Thoracic aorta (tissue), 2 donors: ENCODE results near the gene BTBD2. TPM values are rescaled to one million over a fixed set of nuclear protein-coding genes. Genes with fewer than 3 reads are reported as not detected.

Source experiments
- ATAC-seq: fragments of 150-250 bp; one replicate; pipeline ENCODE4 v1.8.0; 2017; ENCODE audit warnings: low read depth; ENCODE audit not compliant: insufficient number of reproducible peaks, low FRiP score
- DNase-seq: peaks from one replicate; pipeline ENCODE4 v3.0.0-alpha.2; 2020; ENCODE audit warnings: low spot score
- H3K27ac ChIP-seq, 2 donors: fragments of 200-600 bp; sonication (generic); 1 replicate in 1 of 2; 2 replicates in 1 of 2; pipeline ENCODE4 v1.5.1; 2016; ENCODE audit warnings: mild to moderate bottlenecking in 2 of 2, moderate library complexity in 2 of 2
- H3K27me3 ChIP-seq: fragments of 200-600 bp; sonication (generic); replicated peaks from 2 replicates; pipeline ENCODE4 v1.6.0; 2016; ENCODE audit warnings: mild to moderate bottlenecking; ENCODE audit not compliant: insufficient read depth
- H3K36me3 ChIP-seq: fragments of 200-600 bp; sonication (generic); one replicate; pipeline ENCODE4 v1.5.1; 2016
- H3K4me1 ChIP-seq, 2 donors: fragments of 200-600 bp; sonication (generic); 1 replicate in 1 of 2; 2 replicates in 1 of 2; pipeline versions ENCODE4 v1.5.1 to v1.6.0; 2016; ENCODE audit warnings: low read depth in 2 of 2, mild to moderate bottlenecking in 1 of 2; ENCODE audit not compliant: control insufficient read depth in 1 of 2
- H3K4me3 ChIP-seq: fragments of 200-600 bp; sonication (generic); 2 replicates; pipeline ENCODE4 v1.5.1; 2016; ENCODE audit warnings: mild to moderate bottlenecking
- H3K9me3 ChIP-seq: fragments of 200-600 bp; sonication (generic); 2 replicates; pipeline ENCODE4 v1.5.1; 2016
- total RNA-seq, 2 donors: library from RNA; depleted of rRNA; stranded (reverse); fragments of >200 nt; gene quantifications; one replicate each; pipeline versions ENCODE4 v1.1.0 to v1.2.3, GENCODE V29; 2016
- TF ChIP-seq, protein P1 (sequence below): fragments of 200-600 bp; sonication (generic); IDR thresholded peaks from one replicate; pipeline ENCODE4 v1.5.1; 2019; ENCODE audit warnings: antibody characterized with exemption

Gene BTBD2
- 100 to 1,000 TPM in 1 of 2 donors, 10 to 100 TPM in 1; 43.2 to 107 TPM for total RNA-seq

DNA sequence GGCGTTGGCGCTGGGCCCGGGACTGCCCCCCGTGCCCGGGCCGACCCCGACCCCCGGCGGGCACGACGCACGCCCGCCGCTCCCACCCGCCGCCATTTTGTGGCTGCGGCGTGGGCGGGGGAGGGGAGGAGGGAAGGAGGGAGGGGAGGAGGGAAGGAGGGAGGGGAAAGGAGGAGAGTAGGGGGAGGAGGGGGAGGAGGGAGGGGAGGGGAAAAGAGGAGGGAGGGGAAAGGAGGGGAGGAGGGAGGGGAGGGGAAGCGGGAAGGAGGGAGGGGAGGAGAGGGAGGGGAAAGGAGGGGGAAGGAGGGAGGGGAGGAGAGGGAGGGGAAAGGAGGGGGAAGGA is at the start of gene BTBD2:
BTBD2 (minus strand) TSS at position 107 of the 343 bp plus-strand sequence; CDS start at position 96, 11 bp downstream.
- H3K4me3 ChIP-seq, result peak within 1 kb of the TSS; percentile 77
- H3K9me3 ChIP-seq, result no peaks in the 10 kb centered on the region
- no peak for DNase-seq
- H3K27me3 ChIP-seq, result no peaks in the 10 kb centered on the region
- TF ChIP-seq, protein P1, sequence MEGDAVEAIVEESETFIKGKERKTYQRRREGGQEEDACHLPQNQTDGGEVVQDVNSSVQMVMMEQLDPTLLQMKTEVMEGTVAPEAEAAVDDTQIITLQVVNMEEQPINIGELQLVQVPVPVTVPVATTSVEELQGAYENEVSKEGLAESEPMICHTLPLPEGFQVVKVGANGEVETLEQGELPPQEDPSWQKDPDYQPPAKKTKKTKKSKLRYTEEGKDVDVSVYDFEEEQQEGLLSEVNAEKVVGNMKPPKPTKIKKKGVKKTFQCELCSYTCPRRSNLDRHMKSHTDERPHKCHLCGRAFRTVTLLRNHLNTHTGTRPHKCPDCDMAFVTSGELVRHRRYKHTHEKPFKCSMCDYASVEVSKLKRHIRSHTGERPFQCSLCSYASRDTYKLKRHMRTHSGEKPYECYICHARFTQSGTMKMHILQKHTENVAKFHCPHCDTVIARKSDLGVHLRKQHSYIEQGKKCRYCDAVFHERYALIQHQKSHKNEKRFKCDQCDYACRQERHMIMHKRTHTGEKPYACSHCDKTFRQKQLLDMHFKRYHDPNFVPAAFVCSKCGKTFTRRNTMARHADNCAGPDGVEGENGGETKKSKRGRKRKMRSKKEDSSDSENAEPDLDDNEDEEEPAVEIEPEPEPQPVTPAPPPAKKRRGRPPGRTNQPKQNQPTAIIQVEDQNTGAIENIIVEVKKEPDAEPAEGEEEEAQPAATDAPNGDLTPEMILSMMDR, result no peak
- ATAC-seq, result no peak
- H3K36me3 ChIP-seq, result no peaks in the 10 kb centered on the region
- H3K4me1 ChIP-seq, result peaks cover 12 to 19% of the 10 kb centered on the region in 2 donors
- H3K27ac ChIP-seq, result peak within 1 kb of the TSS; percentile 46 to 77

DNA sequence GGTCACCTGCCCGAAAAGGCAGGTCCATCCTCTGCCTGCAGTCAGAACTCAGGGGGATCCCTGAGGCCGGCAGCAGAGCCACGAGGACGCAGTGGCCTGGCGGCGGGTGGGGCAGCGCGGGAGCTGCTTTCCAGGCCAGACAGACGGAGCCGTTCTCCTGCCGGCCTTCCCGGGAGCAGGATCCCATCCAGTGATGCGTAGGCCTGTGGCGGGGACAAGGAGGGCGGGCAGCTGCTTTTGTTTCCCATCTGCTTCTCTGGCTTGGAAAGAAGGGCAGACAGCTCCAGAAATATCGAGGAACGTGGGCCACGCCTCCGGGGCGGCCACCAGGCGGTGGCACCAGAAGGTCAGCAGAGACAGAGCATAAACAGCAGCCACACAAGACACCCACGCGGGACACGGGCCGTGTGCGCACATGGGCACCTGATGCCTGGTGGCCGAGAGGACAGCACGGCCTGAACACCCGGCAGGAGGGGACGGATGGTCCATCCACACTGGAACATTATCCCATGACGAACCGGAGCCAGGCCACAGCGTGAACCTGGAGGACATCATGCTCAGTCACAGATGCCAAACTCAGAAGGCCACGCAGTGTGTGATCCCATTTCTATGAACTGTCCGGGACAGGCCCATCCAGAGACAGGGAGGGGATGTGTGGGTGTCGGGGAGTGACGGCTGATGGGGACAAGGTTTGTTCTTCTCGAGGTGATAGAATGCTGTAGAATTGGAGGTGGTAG is 49.4 kb upstream of the BTBD2 start:
- Histone ChIP-seq H3K27ac (no peak overlapping the region), H3K9me3 (no peaks in the 10 kb centered on the region), H3K4me3 (no peak overlapping the region), H3K36me3 (no peaks in the 10 kb centered on the region), H3K4me1 (peaks cover 11 to 31% of the 10 kb centered on the region in 2 donors), H3K27me3 (no peaks in the 10 kb centered on the region)
- DNase-seq (no peak), ATAC-seq (no peak)
- TF ChIP-seq, protein P1, result no peak

DNA sequence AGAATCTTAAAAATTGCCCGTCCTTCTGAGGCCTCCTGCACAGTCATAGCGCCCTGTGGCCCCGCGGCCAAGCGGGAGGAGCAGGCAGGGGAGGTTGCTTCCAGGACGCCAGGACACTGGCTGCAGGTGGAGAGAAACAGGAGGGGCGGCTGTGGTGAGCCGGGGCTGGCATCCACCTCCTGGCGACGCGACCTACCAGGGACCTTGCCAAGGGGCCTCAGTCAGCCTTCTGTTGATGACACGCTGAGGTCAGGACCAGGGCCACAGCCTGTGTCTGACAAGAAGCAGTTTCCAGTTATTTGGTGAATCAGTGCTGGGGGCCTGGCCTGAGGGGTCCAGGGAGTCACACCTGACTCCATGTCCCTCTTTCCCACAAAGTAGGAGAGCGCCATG is 48.9 kb upstream of the BTBD2 start:
- Histone ChIP-seq H3K9me3 (no peaks in the 10 kb centered on the region), H3K27ac (no peak overlapping the region), H3K27me3 (no peaks in the 10 kb centered on the region), H3K36me3 (no peaks in the 10 kb centered on the region), H3K4me3 (no peak overlapping the region), H3K4me1 (peaks cover 17 to 31% of the 10 kb centered on the region in 2 donors)
- ATAC-seq (no peak), DNase-seq (no peak)
- TF ChIP-seq, protein P1, result no peak

DNA sequence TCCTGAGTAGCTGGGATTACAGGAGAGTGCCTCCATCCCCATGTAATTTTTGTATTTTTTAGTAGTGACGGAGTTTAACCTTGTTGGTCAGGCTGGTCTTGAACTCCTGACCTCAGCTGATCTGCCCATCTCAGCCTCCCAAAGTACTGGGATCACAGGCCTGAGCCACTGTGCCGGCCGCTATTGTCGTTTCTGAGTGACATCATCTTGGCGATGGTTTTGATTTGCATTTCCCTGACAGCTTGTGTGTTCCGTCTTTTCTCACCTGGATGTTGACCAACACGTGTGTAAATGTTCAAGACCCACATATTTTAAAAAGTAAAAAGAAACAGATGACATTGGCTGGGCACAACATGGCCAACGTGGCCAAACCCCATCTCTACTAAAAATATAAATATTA is 48.3 kb upstream of the BTBD2 start:
- TF ChIP-seq, protein P1, result no peak
- H3K4me1 ChIP-seq, result peaks cover 21 to 33% of the 10 kb centered on the region in 2 donors
- no peaks in the 10 kb centered on the region for H3K27me3 ChIP-seq
- DNase-seq, result no peak
- H3K4me3 ChIP-seq, result no peak overlapping the region
- H3K27ac ChIP-seq, result no peak overlapping the region
- no peaks in the 10 kb centered on the region for H3K9me3 ChIP-seq
- ATAC-seq, result no peak
- no peaks in the 10 kb centered on the region for H3K36me3 ChIP-seq

DNA sequence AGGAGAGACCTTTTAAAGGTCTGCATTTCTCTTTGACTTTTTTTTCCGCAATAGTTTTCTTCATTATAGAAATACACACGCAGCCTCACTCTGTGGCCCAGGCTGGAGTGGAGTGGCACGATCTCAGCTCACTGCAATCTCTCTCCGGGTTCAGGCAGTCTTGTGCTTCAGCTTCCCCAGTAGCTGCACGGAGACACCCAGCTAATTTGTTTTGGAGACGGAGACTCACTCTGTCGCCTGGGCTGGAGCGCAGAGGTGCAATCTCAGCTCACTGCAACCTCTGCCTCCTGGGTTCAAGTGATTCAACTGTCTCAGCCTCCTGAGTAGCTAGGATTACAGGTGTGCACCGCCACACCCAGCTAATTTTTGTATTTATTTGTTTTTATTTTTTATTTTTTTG is 47.3 kb upstream of the BTBD2 start:
- no peak overlapping the region for H3K4me3 ChIP-seq
- H3K27me3 ChIP-seq, result no peaks in the 10 kb centered on the region
- H3K4me1 ChIP-seq, result peaks cover 21 to 40% of the 10 kb centered on the region in 2 donors
- no peaks in the 10 kb centered on the region for H3K9me3 ChIP-seq
- H3K27ac ChIP-seq, result no peak overlapping the region
- no peak for DNase-seq
- no peak for ATAC-seq
- TF ChIP-seq, protein P1, result no peak
- no peaks in the 10 kb centered on the region for H3K36me3 ChIP-seq
